PC-9 (cell line): ENCODE measurements around the gene FBN3.

ENCODE experiments used
- CTCF ChIP-seq: fragments of 200-600 bp; sonication (generic); conservative IDR thresholded peaks from 2 replicates; pipeline ENCODE4 v1.6.1; 2017; ENCODE audit warnings: mixed run types, antibody characterized with exemption, mild to moderate bottlenecking, moderate library complexity
- EZH2 ChIP-seq: fragments of 200-600 bp; sonication (generic); IDR thresholded peaks from 2 replicates; pipeline ENCODE4 v1.8.0; 2017; ENCODE audit warnings: antibody characterized with exemption, low read depth

GRCh38 chr19:8174706-8175105 is 25.3 kb upstream of the FBN3 start:
- TF ChIP-seq CTCF (no peak), EZH2 (no peak)
